Nasal cavity respiratory epithelium epithelial cell of viscerocranial mucosa (primary cell): ENCODE data around the gene HBG2. TPM values are rescaled to one million over a fixed set of nuclear protein-coding genes. Genes with fewer than 3 reads are reported as not detected.

ENCODE experiments used
- total RNA-seq: library from RNA; depleted of rRNA; stranded (reverse); fragments of >200 nt; gene quantifications from 2 replicates; pipeline ENCODE4 v1.2.3, GENCODE V29; 2014

The HBG2 gene
- total RNA-seq = not detected in 2 replicates

DNA sequence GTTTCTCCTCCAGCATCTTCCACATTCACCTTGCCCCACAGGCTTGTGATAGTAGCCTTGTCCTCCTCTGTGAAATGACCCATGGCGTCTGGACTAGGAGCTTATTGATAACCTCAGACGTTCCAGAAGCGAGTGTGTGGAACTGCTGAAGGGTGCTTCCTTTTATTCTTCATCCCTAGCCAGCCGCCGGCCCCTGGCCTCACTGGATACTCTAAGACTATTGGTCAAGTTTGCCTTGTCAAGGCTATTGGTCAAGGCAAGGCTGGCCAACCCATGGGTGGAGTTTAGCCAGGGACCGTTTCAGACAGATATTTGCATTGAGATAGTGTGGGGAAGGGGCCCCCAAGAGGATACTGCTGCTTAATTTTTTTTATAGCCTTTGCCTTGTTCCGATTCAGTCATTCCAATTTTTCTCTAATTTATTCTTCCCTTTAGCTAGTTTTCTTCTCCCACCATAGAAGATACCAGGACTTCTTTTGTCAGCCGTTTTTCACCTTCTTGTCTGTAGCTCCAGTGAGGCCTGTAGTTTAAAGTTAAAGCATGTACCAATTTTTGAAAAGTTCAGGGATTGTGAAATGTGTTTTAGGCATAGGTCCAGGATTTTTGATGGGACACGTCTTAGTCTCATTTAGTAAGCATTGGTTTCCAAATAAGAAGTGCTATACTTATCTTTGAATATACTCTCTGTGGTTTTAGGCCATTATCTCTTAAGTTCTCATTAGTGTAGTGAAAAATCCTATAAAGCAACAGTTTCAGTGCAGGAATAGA, at the start of gene HBG2:
HBG2 (minus strand) TSS at position 136 of the 768 bp plus-strand sequence; CDS start at position 83, 53 bp downstream.

DNA sequence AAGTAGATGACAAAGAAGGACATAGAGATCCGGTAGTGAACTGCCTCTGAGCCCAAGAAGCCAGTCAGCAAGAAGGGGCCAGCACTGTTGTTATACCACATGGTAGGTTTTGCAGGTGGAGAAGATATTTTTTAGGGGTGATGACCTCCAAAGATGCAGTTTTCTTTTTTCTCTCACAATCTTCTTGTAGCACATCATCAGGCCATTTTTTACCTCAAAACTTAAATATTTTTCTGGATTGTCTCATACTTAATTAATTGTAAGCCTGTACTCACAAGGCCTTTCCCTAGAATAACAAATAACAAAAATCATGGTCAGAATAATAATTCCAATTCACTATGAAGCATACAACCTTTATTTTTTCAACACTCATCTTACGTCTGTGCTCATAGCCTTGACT, 47.3 kb upstream of the HBG2 start, which contains the start of gene OR51B4:
OR51B4 (minus strand) TSS at position 101 of the 400 bp plus-strand sequence; CDS start at position 101, 0 bp downstream.

DNA sequence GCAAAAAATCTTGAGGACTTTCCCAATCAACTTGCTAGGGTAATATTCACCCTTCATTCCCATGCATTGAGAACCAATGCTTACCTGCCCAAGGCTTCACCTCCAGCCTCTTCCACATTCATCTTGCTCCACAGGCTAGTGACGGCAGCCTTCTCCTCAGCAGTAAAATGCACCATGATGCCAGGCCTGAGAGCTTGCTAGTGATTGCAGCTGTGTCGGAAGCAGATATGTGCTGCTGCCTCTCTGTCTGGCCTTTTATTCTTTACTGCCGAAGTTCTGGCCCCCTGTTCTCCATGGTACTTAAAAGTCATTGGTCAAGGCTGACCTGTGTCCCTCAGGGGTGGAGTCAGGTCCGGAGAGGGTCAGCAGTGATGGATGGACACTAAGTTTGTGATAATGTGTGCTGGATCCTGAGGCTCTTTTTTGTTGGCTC, 15.2 kb upstream of the HBG2 start, which contains the start of gene HBE1:
HBE1 (minus strand) TSS at position 231 of the 433 bp plus-strand sequence; CDS start at position 176, 55 bp downstream.

DNA sequence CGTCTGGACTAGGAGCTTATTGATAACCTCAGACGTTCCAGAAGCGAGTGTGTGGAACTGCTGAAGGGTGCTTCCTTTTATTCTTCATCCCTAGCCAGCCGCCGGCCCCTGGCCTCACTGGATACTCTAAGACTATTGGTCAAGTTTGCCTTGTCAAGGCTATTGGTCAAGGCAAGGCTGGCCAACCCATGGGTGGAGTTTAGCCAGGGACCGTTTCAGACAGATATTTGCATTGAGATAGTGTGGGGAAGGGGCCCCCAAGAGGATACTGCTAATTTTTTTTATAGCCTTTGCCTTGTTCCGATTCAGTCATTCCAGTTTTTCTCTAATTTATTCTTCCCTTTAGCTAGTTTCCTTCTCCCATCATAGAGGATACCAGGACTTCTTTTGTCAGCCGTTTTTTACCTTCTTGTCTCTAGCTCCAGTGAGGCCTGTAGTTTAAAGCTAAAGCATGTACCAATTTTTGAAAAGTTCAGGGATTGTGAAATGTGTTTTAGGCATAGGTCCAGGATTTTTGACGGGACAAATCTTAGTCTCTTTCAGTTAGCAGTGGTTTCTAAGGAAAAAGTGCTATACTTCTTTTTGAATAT, 4.7 kb downstream of the HBG2 start, which contains the start of gene HBG1:
HBG1 (minus strand) TSS at position 51 of the 590 bp plus-strand sequence. CDS start 53 bp downstream, outside the sequence.

DNA sequence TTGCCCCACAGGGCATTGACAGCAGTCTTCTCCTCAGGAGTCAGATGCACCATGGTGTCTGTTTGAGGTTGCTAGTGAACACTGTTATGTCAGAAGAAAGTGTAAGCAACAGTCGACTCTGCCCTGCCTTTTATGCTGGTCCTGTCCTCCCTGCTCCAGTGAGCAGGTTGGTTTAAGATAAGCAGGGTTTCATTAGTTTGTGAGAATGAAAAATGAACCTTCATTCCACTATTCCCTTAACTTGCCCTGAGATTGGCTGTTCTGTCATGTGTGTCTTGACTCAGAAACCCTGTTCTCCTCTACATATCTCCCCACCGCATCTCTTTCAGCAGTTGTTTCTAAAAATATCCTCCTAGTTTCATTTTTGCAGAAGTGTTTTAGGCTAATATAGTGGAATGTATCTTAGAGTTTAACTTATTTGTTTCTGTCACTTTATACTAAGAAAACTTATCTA, 20.2 kb downstream of the HBG2 start, which contains the start of gene HBD:
HBD (minus strand) TSS at position 103 of the 454 bp plus-strand sequence; CDS start at position 53, 50 bp downstream.

DNA sequence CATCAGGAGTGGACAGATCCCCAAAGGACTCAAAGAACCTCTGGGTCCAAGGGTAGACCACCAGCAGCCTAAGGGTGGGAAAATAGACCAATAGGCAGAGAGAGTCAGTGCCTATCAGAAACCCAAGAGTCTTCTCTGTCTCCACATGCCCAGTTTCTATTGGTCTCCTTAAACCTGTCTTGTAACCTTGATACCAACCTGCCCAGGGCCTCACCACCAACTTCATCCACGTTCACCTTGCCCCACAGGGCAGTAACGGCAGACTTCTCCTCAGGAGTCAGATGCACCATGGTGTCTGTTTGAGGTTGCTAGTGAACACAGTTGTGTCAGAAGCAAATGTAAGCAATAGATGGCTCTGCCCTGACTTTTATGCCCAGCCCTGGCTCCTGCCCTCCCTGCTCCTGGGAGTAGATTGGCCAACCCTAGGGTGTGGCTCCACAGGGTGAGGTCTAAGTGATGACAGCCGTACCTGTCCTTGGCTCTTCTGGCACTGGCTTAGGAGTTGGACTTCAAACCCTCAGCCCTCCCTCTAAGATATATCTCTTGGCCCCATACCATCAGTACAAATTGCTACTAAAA, 27.8 kb downstream of the HBG2 start, which contains the start of gene HBB:
HBB (minus strand) TSS at position 340 of the 579 bp plus-strand sequence; CDS start at position 290, 50 bp downstream.

Other genes with a start within 250 kb of the HBG2 start
- not detected in 2 replicates for gene OR52J3, start 208.3 kb downstream of the HBG2 start, total RNA-seq
- not detected in 2 replicates for gene OR52E2, start 195.2 kb downstream of the HBG2 start, total RNA-seq
- gene OR52E1, start 185.2 kb downstream of the HBG2 start, total RNA-seq = not detected in 2 replicates
- not detected in 2 replicates for gene OR52A5, start 116.4 kb downstream of the HBG2 start, total RNA-seq
- gene OR52A1, start 100.0 kb downstream of the HBG2 start, total RNA-seq = not detected in 2 replicates
- gene OR51V1, start 54.1 kb downstream of the HBG2 start, total RNA-seq = not detected in 2 replicates
- gene HBB, start 27.7 kb downstream of the HBG2 start, total RNA-seq = not detected in 2 replicates
- not detected in 2 replicates for gene HBD, start 20.3 kb downstream of the HBG2 start, total RNA-seq
- gene HBG1, start 4.9 kb downstream of the HBG2 start, total RNA-seq = not detected in 2 replicates
- not detected in 2 replicates for gene HBE1, start 15.2 kb upstream of the HBG2 start, total RNA-seq
- gene OR51B4, start 47.2 kb upstream of the HBG2 start, total RNA-seq = not detected in 2 replicates
- not detected in 2 replicates for gene OR51B2, start 69.5 kb upstream of the HBG2 start, total RNA-seq
- gene OR51B5, start 88.7 kb upstream of the HBG2 start, total RNA-seq = not detected in 2 replicates
- gene OR51B6, start 96.7 kb upstream of the HBG2 start, total RNA-seq = not detected in 2 replicates
- gene OR51M1, start 129.0 kb upstream of the HBG2 start, total RNA-seq = not detected in 2 replicates
- gene OR51Q1, start 167.3 kb upstream of the HBG2 start, total RNA-seq = not detected in 2 replicates
- gene OR51I1, start 186.7 kb upstream of the HBG2 start, total RNA-seq = not detected in 2 replicates
- not detected in 2 replicates for gene OR51I2, start 194.5 kb upstream of the HBG2 start, total RNA-seq
- gene OR52D1, start 233.9 kb upstream of the HBG2 start, total RNA-seq = not detected in 2 replicates